ENCODE measurements around the gene TRAM2.

GRCh38 chr6:52513896-52514295, 63.0 kb downstream of the TRAM2 start:
- TF ChIP-seq POLR2A (IDR thresholded peaks at IDR 0.05) (no peak), CTCF (IDR thresholded peaks at IDR 0.05) (no peak), POLR2AphosphoS5 (IDR thresholded peaks at IDR 0.05) (no peak)

All from suprapubic skin (tissue), 4 donors.